Inferior parietal cortex (tissue), 1 donor: ENCODE data around the gene ABLIM2.

Experiments used
- DNase-seq: peaks from one replicate; pipeline ENCODE4 v3.0.0-alpha.2; 2016; ENCODE audit errors: extremely low spot score

ABLIM2 gene

DNA sequence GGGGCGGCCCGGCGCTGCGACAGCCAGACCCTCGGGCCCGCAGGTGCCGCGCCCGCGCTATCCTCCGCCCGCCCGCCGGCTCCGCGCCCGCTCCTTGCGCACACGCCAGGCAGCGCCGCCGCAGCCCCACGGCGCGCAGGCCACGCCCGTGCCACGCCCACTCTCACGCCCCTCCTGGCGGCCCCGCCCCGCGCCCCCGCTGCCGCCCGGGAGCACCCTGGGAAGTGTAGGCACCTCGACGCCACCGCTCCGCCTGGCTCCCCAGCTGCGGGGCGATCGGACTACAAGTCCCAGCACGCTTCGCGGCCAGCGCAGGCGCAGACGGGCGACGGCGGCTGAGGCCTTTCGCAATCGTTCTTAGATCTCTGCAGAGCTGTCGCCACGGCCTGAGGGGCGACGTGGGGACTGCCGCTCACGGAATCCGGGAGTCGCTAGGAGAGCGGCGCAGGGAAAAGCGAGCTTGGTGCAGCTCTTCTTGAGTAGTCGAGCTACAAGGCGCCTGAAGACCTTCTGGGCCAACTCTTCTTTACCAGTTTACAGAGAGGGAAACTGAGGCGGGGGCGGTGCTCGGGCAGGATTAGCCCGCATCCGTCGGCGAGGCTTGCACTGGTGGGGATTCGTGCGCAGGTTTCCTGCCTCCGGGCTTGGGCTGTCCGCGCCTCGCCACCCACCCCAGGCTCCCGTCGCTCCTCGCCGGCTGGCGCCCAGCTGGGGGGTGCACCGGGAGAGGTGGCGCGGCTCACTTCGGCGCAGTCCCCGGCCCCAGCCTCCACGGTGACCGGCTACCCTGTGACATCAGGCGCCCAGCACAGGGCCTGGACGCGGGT, at the start of gene ABLIM2:
Gene ABLIM2 (minus strand): TSS at position 104 of the 827 bp plus-strand sequence. CDS start 124 bp downstream, outside the sequence.
- peak; percentile 97 for DNase-seq

DNA sequence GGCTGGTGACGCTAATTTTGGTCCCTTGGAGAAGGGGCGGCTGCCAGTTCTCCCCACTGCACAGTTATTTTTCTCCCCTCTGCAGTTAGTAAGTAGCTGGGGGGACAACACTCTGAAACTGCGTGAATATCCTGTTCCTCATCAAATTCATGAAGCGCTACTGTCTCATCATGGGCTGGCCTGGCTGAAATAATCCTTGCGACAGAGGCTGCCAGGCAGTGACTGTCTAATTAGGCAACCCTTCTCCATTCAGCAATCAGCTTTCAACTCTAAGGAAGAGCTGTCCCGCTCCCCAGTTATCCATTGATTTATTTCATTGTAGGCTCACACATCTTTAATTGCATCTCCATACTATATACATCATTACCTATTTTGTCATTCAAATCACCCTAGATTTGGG, 48.7 kb upstream of the ABLIM2 start:
- no peak for DNase-seq

DNA sequence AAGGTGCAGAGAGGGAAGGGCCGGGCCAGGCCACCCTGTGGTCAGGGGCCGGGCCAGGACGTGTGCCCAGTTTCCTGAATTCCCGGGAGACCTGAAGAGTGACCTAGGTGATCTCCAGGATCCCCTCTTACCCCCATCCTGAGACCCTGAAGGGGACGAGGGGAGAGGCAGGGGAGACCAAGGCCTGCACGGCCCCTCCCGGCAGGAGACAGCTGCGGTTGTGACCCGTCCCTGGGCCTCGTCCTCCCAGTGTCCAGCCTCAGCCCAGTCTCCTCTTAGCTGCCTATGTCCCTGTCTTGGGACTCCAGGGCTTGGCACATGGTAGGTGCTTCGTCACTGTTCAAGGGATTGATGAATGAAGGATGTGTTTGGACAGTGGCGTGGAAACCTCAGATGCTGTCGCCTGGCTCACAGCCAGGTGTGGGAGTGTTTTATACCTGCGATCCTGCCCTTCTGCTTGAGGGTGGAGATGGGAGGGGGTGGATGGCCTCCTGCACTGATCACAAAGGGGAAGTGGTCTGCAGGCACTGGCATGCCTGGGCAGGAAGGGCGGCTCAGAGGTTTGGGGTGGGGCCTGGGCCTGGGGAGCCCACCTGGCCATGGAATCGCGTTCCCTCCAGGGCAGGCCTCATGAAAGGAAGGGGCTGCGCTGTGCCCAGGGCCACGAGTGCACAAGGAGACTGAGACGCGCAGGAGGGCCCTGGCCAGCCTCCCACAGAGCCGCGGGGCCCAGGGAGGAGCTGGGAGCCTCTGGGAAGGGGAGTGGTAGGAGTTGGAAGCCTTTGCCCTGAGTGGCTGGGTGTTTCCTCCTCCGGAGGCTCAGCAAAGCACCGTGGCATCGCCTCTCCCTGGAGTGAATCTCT, 47.4 kb upstream of the ABLIM2 start:
- no peak for DNase-seq

DNA sequence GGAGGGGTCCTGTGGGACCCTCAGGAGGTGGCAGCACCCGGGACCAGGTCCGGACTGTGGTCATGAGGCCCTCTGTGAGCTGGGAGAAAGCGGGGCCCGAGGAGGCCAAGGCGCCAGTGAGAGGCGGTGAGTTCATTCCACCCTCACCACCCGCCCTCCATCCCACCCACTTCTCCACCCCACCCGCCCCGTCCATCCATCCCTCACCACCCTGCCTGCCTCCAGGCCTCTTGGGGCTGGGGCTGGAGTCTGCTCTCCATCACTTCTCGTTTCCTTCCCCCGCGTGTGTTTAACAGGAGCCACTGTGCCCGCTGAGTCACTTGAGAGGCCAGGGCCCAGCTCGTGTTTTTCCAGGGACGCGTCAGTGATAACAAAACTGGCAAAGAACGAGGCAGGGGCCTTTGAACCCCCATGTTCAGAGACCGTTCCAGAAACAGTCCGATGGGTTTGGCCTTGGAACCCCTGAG, 46.7 kb upstream of the ABLIM2 start:
- no peak for DNase-seq

DNA sequence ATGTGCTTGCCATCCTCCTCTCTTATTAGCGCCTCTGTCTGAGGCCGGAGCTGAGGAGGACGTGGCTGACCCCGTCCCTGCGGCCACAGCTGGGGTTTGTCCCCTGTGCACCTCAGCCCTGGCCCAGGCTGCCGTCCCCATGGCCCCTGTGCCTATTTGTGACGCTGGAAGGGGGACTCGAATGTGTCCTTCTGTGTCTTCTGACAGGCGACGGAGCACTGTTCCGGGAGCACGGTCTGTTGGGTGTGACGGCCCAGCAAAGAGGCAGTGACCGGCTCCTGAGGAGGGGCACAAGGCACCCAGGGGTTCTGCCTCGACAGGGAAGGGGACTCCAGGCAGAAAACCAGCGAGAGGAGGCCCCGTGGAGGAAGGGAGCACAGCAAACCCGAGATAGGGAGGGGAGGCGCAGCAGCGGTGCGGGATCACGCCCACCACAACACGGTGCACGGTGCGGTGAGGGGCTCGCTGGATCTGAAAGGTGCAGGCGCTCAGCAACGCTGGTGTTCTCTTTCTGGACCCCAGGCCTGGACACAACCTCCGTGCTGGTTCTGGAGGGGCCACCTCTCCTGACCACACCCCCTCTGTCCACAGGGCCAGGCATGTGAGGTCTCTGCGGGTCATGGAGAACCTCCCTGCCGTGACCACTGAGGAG, 46.1 kb upstream of the ABLIM2 start:
- no peak for DNase-seq

DNA sequence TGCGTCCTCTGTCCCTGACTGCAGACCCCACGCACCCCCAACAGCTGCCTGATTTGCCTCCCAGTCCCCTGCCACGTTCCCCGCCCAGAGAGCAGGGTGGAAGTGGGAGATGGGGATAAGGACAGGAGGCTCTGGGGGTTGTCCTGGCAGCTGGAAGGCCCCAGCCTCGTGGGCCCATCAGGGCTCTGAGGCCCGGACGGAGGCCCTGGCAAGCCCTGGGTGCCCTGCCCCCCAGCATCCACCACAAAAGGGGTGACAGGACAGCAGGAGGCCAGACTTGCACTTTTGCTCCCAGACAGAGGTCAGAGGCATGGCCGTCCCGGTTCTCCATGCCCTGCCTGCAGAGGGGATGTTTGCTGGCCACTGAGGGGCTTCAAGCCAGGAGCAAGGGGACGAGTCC, 45.2 kb upstream of the ABLIM2 start:
- no peak for DNase-seq

DNA sequence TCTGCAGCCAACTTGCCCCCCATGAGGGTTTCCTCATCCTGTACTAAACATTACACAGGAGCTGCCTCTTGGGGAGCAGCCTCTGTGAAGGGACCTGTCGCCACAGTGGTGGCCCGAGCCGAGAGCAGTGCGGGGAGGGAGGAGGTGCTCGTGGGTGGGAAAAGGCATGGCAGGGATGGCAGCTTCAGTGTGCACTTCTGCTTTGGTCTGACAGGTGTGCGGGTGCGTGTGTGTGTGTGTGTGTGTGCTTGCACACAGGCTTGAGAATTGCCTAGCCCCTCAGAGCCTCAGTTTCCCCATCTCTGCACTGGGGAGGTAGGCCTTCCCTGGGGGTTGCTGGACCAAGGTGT, 44.4 kb upstream of the ABLIM2 start:
- DNase-seq, result no peak

DNA sequence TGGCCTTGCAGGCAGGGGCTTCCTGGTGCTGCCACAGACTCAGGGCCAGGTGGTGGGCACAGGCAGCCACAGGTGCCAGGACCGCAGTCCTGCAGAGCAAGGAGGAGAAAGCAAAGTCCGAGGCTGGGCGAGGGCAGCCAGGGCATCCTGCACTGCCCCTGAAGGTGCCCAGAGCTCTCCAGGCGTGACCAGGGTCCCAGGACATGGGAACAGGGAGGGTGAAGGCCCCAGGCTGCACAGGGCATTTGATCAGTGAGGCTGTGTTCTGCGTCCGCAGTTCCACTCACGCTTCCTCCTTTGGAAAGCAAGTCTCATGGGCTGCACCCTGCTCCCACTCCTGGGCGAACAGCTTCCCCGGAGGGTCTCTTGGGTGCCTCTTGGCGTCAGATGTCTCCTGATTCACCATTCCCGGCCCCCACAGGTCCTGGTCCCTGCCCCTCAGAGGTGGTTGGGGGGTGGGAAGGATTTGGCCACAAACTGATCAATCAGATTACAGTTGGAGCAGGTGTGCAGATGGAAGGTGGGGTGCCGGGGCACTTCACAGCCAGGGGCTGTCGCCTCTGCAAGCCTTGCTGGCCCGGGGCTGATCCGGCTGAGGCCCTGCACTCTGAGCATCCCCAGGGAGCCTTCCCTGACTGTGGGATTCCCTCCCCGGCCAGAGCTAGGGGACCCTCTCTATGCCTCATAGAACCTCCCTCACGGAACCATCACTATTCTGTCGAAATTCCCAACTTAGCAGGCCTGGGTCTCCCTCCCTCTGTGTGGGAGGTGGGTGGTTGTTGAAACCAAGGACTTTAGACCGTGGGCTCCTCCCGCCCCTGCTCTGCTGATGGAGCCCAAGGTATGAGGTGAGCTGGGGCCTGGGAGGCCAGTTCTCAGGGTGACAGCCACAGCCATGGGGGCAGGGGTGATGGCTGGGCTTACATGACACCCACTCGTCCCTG, 43.8 kb upstream of the ABLIM2 start:
- no peak for DNase-seq

DNA sequence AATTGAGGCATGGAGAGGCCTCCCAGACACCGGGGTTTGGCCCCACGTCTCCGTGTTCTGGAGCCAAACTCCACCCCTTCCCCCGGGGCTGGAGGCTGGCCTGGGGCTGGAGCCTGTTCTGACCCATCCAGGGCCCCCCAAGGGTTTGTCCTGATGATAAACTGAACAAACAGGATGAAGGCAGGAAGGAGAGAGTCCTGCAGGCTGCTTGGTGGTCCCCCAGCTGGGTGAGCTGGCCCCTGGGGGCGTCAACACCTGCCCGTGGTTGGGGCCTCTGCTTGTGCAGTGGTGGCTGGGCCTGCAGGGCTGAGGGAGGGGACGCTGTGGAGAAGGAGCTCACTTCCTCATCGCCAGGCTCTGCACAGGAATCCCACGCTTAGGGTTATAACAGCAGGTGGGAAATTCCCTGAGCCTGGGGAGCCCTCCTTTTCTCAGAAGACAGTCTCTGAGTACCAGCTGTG, 42.7 kb upstream of the ABLIM2 start:
- DNase-seq, result no peak

DNA sequence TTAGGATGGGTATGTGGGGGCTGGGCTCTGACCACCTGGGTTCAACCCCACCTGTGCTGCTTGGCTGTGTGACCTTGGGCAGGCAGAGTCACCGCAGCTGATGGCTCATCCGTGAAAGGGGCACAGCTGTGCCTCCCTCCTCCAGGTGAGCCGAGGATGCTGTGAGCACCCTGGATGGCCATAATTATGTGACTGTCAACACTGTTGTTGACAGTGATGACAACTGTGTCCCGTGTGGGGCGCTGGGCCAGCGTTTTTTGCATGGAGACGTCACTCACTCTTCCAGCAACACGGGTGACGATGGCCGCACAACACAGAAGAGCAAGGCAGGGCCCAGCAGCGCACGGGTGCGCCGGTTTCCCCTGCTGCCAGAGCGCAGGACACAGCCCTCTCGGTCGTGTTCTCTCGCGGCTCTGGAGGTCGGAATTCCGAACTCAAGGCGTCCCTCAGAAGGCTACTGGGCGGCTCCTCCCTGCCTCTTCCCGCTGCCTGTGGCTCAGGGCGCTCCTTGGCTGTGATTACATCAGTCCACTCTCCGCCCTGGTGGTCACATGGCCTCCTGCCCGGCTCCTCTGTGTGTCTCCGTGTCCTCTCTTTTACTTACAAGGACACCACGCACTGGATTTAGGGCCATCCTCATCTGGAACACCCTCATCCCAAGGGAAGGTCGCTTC, 41.8 kb upstream of the ABLIM2 start:
- DNase-seq, result no peak

DNA sequence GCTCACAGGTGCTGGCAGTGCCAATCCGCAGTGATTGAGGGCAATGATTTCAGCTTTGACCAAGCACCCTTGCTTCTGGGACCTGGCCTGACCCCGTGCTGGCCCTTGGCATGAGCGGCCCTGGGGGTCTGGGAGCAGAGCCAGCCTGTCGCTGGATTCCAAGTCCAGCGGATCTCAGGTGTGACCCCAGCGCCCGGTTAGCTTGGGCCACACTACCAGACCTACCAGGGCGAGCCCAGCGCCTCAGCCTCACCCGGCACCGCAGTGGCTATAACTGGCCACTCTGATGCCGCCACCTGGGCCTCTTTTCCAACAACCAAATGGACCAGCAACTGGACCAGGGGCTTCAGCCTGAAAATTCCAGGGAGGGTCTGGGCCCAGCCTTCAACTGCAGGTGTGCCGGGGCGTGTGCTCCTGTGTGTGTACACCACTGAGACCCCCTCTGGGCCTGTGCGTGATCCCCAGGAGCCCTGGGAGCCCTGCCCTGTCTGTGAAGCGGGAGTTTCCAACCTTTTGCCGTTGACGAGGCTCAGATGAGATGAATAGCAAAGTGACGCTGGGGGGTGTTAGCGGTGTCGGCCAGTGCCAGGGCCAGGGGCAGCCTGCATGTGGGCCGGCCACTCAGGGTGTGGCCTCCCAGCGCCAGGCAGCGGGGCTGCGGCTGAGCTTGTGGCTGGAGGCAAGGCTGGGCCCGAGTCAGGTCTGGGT, 41.1 kb upstream of the ABLIM2 start:
- DNase-seq, result no peak

DNA sequence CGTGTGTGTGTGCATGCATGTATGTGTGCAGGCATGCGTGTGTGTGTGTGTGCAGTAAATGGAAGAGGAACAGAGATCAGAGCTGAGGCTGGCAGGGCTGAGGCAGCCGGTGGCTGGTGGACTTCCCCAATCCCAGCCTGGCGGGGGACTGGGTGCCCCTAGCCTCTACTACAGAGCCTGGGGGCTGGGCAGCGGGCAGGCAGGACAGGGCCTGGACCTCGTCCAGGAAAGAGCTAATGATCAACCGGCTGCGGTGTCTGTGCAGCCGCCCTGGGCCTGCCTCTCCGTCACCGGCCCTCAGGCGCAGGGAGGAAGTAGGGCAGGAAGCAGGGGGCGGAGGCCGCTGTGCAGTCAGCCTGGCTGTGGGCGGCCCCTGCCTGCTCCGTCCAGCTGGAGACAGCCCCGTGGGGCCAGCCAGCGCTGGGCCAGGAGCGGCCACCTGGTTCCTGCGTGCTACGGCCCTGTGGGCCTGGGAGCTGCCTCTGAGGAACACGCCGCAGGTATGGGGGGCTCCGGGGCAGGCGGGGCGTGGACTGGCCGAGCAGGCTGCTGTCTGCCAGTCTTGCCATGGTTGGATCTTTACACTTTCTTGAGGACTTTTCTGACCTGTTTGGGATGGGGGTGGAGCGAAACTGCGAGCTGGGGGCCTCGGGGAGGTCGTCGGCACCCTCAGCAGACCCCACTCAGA, 40.4 kb upstream of the ABLIM2 start, which contains the start of gene SH3TC1:
Gene SH3TC1 (plus strand): TSS at position 385 of the 688 bp plus-strand sequence. CDS start 5,905 bp downstream, outside the sequence.
- peak; percentile 39 for DNase-seq

DNA sequence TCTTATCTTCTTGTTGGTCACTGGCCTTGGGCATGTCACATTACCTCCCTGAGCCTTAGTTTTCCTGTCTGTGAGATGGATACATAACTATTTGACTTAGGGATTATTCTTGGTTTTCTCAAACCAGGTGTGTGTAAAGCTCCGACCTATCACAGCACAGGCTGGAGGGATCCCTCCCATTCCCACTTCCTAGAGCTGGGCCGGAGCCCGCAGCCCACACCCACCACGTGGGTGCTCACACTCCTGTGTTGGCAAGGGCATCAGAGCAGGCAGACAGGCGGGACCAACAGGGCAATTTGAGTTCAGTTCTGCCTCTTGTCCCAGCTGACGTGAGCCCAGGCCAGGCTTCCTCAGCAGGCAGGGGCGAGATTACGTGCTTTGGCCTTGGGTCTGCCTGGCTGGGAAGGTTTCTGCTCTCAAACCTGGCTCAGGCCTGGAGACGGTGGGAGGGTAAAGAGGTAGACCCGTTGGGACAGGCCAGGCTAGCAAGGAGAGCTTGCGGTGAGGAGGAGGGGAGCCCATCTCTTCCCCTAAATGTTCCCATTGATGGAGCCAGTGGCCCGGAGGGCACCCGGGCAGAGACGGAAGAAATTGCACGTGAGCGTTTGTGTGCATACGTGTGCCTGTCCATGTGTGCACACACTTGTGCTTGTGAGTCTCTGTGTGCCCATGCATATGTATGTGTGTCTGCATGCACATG, 39.7 kb upstream of the ABLIM2 start:
- no peak for DNase-seq

DNA sequence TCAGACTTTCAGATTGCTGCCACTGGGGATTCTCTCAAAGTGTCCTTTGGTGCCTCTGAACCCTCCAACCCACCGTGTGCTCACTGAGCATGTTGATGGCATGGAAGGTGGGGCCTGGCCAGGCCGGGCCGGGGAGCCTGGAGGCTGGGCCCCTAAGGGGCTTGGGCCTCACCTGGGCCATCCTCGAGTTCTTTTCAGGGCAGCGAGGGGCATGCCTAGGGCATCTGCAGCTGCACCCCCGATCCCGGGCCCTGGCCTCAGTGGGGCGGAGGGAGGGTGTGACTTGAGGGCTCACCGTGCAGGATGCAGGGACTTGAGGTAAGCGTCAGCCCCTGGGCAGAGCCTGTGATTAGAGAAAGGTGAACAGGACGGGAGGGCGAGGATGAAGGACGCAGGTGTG, 38.9 kb upstream of the ABLIM2 start:
- DNase-seq, result no peak

DNA sequence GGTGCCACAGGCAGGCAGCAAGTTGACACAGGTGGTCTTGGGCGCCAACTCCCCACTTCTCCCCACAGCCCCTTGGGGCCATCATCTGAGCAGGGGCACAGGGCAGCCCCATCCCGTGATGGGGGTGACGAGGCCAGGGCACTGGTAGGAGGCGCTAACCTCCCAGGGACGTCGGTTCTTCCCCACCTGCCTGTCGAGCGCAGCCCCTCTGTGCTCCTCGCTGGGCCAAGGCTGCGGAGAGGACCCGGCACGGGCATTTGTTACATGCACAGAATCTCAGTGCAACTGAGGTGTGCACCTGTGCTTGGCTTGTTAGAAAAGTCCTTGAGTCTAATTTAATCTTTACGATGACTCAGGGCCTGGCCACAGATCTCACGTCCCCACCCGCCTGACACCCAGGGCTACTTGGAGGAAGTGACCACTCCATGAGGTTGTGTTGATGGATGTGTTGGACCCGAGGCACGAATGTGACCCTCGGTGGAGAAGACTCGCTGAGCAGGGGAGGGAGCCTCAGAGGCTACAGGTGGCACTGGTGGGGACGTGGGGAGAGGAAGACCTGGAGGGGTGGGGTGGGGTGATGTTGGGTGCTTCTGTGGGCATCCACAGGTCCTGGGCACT, 37.3 kb upstream of the ABLIM2 start:
- no peak for DNase-seq

DNA sequence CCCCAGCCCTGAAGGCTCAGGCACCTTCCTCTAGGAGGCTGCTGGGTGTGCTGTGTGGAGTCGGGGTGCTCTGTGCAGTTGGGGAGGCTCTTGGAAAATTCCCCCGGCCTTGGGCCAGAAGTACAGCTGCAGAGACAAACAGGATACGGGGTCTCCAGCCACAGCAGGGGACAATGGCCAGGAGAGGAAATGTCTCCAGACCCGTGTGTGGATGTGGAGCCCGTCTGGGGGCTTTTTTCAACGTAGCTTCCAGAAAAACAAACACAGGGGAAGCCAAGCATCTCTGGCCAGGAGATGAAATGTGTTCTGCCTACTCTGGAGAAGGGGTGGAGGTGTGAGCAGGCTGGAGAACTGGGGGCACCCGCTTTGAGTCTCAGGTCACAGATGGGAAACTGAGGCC, 36.8 kb upstream of the ABLIM2 start:
- DNase-seq, result no peak

DNA sequence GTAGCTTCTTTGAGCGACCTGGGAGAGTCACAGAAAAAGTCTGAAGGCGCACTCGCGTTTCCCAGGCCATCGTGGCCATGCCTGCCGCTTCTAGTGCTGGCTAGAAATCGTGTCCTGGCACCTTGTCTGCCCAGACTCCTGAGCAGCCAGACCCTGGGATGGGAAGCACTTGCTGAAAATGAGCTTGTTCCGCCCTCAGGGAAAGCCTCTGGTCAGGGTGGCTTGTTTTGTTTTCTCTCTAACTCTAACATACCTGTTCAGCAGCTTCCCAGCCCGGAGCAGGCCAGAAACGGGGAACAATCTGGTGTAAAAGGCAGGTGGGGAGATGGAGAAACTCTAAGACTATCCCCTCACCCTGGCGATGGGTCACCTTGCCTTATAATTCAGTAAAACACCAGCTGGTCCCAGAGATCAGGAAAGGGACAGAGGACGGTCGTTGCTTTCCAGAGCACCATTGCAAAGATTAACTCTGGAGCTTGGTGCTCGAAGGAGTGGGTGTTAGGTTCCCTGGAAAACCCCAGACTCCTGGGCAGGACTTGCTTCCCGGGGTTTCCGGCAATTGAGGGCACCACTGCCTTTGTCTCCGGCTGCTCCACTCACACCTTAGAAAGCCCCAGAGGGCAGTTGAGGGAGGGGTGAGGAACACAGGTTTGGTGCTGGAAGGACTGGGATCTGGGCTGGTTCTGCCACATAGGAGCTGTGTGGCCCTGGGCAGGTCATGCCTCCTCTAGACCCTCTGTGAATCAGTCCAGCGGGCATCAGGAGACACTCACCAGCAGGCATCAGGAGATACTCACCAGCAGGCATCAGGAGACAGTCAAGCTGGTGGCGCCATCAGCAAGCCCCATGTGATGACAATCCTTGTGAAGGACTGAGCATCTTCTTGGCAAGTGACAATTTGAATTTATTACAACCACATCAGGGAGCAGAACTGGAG, 36.0 kb upstream of the ABLIM2 start:
- no peak for DNase-seq
